Astrocyte of the spinal cord (primary cell): ENCODE measurements around the gene WDR27.
"Not testable (repeated sequence)": the region's sequence is repeated elsewhere in the genome, so short reads cannot be mapped to it uniquely, and the experiment has no call there.

Source experiments
- DNase-seq: peaks from one replicate; pipeline ENCODE4 v3.0.0; 2011; ENCODE audit warnings: low read depth, low spot score
- H3K4me3 ChIP-seq: 2 replicates; pipeline ENCODE4 v1.5.1; 2011; ENCODE audit warnings: low read depth, mild to moderate bottlenecking, low read length, moderate library complexity
- in situ Hi-C: cut with HindIII; loops from 2 replicates; pipeline ENCODE4 v1.10.0; 2017; ENCODE audit warnings: low sequenced_read_pairs
- TF ChIP-seq, protein P1 (sequence below): IDR thresholded peaks from 2 replicates; pipeline ENCODE4 v1.5.1; 2012; ENCODE audit warnings: low read depth, mild to moderate bottlenecking, low read length, inconsistent platforms

Gene WDR27

DNA sequence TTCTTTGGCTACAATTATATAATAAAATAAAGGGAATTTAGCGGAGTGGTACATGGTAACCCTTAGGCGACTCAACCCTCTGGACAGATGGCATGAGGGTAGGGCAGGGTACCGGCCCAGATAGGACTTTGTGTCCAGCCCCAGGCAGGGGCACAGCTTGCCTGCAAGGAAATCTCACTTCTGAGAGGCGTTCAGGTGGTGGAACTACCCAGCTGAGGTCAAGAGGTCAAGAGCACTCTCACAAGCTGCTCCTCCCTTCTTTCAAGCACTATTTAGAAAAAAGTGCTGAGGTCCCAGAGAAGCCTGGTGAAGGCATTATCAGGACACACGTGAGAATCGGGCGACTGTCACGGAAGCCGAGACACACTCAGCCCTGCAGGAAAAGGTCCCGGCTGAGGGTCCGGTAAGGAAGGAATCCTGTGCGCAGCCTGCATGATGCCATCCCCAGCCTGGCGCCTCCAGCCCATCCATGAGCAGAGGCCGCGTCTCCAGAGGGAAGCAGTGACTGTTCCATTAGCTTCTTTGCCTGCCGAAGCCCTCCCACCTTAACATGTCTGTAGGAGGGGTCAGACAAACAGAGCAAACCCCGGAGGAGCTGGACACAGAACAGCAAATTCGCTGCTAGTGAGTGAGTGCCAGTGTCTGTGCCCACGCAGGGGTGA lies 54.8 kb downstream of the WDR27 start:
- no peak overlapping the region for H3K4me3 ChIP-seq
- no peak for DNase-seq
- TF ChIP-seq, protein P1, sequence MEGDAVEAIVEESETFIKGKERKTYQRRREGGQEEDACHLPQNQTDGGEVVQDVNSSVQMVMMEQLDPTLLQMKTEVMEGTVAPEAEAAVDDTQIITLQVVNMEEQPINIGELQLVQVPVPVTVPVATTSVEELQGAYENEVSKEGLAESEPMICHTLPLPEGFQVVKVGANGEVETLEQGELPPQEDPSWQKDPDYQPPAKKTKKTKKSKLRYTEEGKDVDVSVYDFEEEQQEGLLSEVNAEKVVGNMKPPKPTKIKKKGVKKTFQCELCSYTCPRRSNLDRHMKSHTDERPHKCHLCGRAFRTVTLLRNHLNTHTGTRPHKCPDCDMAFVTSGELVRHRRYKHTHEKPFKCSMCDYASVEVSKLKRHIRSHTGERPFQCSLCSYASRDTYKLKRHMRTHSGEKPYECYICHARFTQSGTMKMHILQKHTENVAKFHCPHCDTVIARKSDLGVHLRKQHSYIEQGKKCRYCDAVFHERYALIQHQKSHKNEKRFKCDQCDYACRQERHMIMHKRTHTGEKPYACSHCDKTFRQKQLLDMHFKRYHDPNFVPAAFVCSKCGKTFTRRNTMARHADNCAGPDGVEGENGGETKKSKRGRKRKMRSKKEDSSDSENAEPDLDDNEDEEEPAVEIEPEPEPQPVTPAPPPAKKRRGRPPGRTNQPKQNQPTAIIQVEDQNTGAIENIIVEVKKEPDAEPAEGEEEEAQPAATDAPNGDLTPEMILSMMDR: no peak
- in situ Hi-C loops: no loop called here

DNA sequence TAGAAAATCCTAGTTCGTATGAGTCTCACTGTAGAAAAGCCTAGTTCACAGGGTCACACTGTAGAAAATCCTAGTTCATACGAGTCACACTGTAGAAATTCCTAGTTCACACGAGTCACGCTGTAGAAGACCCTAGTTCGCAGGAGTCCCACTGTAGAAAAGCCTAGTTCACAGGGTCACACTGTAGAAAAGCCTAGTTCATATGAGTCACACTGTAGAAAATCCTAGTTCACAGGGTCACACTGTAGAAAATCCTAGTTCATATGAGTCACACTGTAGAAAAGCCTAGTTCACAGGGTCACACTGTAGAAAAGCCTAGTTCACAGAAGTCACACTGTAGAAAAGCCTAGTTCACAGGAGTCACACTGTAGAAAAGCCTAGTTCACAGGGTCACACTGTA lies 56.4 kb downstream of the WDR27 start:
- not testable (repeated sequence) for DNase-seq

DNA sequence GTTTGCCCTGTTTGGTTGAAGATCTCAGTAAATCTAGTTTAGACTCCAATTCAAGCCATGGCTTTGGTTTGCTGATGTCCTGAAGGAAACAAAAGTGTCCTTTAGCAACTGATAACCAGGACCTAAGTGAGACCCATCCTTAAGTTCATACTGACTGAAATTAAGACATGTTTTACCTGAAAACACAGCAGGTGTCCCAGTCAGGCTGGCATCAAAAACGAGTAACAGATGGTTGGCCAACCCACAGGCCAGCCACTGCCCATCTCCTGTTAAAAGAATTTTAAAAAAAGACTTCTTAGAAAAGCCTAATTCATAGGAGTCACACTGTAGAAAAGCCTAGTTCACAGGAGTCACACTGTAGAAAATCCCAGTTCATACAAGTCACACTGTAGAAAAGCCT lies 58.3 kb downstream of the WDR27 start:
- in situ Hi-C loops: no loop called here
- H3K4me3 ChIP-seq: no peak overlapping the region
- TF ChIP-seq, protein P1: no peak
- DNase-seq: no peak

More for the DNA sequence above, 56.4 kb downstream of the WDR27 start:
- in situ Hi-C loops, H3K4me3 ChIP-seq: not testable (repeated sequence)

DNA sequence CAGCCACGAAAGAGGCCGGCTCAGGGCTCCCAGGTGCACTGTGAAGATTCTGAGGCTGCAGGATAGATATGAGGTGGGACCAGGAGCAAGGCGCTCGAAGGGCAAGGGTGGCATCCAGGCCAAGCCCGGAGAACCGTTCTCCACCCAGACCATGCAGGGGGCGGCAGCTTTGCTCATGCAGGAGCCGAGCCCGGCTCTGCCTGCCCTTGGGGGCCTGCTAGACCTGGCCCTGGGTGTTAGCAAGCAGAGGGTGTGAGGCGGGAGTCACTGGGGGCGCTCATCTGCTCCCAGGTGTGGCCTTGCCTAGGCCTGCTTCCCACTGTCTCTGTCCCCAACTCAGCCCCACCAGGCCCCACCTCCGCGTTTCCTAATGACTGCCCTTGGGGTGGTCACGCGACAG lies 59.4 kb downstream of the WDR27 start:
- TF ChIP-seq, protein P1: no peak
- no peak for DNase-seq
- no peak overlapping the region for H3K4me3 ChIP-seq
- in situ Hi-C loops: no loop called here

DNA sequence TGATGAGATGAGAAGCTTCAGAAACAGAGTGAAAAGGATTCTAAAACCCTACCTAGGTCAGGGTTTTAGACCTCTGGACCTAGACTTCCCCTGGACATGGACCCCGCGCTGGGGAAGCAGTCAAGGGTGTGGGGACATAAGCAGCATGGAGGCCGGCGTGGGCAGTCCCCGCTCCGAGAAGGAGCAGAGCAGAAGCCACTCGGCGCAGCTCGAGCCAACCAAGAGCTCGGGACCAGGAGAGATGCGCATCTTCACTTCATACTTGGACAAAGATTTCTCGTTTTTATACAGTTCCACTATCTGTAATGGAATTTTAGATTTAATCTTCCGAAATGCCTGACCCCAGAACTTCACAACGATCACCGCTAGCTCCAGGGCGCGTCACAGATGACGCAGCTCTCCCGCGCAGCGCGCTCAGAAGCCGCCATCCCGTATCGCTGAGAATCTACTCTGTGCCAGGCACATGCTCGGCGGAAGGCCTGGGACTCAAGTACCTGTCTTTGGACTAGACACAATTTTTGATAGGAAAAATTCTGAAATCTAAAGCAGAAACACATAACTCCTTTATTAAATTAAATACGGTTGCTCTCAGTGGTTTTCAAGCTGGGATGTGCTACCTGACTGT lies 60.3 kb downstream of the WDR27 start:
- DNase-seq: no peak
- in situ Hi-C loops: no loop called here
- TF ChIP-seq, protein P1: no peak
- H3K4me3 ChIP-seq: no peak overlapping the region

DNA sequence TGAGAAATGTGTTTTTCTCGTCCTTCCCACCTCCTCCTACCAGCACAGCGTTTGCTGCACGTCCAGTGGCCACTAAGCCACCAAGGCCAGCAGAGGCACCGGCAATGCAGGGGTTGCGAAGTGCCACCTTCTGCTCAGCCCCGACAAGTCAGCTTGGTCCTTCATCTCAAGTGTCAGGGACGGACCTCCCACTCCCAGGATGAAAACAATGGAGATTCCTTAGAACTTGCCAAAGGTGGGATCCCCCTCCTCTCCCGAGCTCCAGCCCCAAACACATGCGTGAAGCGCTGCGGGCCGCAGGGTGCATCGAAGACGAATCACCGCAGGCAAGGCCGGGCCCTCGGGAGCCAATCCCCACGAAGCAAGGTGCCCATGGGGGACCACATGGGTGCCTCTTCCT lies 60.8 kb downstream of the WDR27 start:
- no peak overlapping the region for H3K4me3 ChIP-seq
- DNase-seq: no peak
- in situ Hi-C loops: no loop called here
- TF ChIP-seq, protein P1: no peak

DNA sequence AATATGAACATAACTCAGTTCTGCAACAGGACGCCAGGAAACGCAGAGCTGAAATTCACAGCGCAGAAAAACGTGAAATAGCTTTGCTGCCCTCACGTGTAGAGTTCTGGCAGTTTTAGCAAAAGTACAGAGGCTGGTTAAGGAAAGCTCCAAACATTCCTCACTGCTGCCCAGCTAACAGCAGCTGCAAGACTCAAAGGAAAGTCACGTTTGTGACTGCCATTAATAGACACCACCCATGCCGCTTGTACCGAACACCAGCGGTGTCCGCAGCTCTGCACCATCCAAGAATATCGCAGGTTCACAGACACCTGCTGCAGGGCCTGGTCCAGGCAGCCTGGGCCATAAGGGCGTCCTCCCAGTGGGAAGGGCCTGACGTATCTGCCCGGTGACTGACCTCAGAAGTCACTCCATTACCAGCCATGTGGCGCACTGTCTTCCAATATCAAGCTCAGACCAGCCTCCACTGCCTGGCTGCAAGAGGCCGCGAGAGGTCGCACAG lies 61.4 kb downstream of the WDR27 start:
- in situ Hi-C loops: no loop called here

More for the DNA sequence above, 61.4 kb downstream of the WDR27 start:
- DNase-seq: no peak
- TF ChIP-seq, protein P1: peak; percentile 9
- H3K4me3 ChIP-seq: no peak overlapping the region
